ENCODE data around the gene KLK11. TPM values are rescaled to one million over a fixed set of nuclear protein-coding genes. Genes with fewer than 3 reads are reported as not detected.

The KLK11 gene, protein sequence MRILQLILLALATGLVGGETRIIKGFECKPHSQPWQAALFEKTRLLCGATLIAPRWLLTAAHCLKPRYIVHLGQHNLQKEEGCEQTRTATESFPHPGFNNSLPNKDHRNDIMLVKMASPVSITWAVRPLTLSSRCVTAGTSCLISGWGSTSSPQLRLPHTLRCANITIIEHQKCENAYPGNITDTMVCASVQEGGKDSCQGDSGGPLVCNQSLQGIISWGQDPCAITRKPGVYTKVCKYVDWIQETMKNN
- not detected in 2 replicates for total RNA-seq

DNA sequence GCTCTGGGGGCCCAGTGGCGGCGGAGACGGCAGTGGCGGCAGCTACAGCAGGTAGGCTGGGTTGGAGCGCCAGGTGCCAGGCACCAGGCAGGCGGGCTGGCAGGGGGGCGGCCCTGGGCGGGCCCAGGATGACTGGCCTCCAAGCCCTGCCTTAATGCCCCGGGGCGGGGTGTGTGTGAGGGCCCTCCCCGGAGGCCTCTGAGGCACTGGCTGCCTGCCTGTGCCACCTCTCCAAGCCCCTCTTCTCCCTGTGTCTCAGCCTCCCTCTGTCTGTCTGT lies at the start of gene KLK11:
Gene KLK11, minus strand, starts transcription at position 63 of the 278 bp plus-strand sequence. CDS start 985 bp downstream, outside the sequence.
- no peak for DNase-seq (ENCODE audit: low read depth, low spot score)

- no peak for DNase-seq (ENCODE audit: low read depth, low spot score)
These were observed 49.6 kb upstream of the KLK11 start for GRCh38 chr19:51075998-51076397.

- DNase-seq (ENCODE audit: low read depth, low spot score), result no peak
These were observed 44.6 kb upstream of the KLK11 start for GRCh38 chr19:51071095-51071405.

DNA sequence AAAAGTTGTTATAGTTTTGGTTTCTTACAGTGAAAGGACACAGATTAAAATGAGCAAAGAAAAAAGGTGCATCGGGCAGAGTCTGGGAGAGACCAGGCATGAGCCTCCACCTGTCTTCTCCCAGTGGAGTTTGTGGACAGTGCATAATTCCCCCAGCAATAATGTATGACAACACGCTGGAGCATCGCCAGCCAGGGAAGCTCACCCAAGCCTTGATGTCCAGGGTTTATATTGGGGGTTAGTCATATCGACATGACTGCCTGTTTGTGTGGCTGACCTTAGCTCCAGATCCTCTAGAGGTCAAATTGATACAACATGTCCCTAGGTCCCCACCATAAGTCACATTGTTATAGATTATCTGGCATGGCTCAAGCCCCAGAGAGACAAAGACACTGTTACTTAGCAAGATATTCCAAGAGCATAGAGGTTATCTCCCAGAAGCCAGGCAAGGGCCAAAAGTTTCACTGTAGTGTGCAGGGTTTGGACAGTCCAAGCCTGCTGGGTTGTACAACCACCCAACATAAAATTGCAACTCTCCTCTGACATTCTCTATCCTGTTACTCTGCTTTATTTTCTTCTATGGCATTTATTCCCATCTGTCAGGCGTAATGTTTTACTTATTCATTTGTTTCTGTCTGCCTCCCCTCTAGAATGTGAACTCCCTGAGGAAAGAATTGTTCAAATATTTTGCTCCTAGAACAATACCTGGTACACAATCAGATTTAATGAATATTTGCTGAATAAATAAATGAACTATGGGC lies 44.1 kb upstream of the KLK11 start:
- no peak for DNase-seq (ENCODE audit: low read depth, low spot score)

GRCh38 chr19:51066393-51067186 lies 40.2 kb upstream of the KLK11 start:
- no peak for DNase-seq (ENCODE audit: low read depth, low spot score)

DNA sequence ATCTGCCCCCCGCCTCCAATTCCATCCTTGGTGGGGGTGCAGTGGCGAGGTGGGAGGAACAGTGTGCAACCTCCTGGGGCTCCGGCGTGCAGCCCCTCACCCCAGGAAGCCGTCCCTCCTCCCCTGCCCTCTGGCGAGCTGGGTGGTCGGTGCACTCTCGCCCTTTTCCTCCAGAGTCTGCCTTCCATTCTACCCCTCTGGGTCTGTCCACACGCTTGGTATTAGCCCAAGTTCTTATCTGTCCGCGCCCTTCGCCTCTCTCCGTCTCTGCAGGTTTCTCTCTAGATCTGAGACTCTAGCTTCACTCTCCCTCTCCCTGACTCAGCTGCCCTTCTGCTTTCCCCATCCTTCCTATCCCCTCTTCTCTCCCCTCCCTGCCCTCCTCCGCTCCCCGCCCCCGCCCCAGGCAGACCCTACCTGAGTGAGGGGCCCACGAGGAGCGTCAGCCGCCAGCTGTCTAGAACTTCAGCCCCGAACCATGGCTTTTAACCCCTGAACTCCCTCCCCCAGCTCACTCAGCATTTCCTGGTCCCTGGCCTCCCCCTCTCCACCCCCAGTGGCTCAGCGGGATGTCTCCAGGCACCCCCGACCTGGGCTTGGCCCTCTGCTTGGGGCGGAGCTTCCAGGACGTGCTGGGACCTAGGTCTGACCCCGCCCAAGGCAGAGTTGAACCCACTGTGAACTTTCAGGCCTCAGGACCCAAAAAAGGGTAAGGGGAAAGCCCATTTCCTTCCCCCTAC lies 39.0 kb upstream of the KLK11 start:
- no peak for DNase-seq (ENCODE audit: low read depth, low spot score)

DNA sequence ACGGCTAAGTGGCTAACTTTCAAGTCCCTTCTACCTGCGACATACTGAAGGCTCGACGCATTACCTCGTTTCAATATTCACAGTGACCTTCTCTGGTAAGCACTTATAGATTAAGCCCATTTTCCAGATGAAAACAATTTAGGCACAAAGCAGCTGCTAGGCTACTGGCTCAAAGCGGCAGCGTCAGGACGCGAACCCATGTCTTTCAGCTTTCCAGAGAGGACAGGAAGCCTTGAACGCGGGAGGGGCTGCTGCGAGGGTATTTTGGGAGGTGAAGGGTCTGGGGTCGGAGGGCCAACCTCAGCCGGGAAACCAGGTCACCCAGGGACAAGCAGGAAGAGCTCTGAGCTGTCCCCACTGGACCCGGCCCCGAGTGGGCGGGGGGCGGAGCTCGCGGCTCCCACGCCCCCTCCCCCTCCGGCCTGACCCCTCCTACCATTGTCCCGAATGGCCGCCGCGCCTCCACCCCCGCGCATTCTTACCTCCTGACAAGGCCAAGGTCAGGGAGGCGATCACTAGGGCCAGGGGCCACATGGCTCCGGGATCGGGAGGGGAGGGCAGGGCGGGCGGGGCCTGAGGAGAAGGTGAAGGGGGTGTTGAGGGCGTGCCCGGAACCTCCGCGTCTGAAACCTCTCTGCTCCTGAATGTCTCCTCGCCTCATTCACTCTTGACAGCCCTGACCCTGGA lies 38.3 kb upstream of the KLK11 start, which contains the start of gene KLK13:
Gene KLK13, minus strand, starts transcription at position 559 of the 687 bp plus-strand sequence. Its CDS starts 25 bp downstream, at position 534.
- DNase-seq (ENCODE audit: low read depth, low spot score), result no peak

DNA sequence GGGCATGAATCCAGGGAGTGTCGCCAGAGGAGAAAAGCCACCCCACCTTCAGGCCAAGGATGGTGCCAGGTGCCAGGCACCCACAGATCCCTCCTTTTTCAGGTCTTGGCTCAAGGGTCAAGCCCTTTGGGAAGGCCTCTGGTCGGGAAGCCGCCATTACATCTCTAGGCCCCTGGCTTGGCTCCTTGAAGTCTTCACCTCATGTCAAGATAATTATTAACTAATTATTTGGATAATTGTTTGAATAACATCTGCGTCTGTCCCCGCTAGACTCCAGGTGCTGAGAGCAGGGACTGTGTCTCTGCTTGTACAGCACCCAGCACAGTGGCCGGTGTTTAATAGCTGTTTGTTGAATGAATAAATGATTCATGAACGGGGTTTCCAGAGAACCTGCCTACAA lies 37.2 kb upstream of the KLK11 start:
- no peak for DNase-seq (ENCODE audit: low read depth, low spot score)

DNA sequence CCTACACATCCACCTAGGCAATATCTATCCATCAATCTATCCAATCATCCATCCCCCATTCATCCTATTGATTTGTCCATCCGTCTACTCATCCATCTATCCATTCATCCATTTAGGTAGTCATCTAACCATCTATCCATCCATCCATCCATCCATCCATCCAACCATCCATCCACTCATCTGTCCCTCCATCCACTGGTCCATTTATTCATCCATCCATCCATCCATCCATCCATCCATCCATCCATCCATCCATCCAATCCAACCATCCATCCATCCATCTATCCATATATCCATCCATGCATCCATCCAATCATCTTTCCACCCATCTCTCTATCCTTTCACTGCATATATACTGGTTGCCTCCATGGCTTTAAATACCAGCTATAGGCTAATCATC lies 34.6 kb upstream of the KLK11 start:
- DNase-seq (ENCODE audit: low read depth, low spot score), result no peak

DNA sequence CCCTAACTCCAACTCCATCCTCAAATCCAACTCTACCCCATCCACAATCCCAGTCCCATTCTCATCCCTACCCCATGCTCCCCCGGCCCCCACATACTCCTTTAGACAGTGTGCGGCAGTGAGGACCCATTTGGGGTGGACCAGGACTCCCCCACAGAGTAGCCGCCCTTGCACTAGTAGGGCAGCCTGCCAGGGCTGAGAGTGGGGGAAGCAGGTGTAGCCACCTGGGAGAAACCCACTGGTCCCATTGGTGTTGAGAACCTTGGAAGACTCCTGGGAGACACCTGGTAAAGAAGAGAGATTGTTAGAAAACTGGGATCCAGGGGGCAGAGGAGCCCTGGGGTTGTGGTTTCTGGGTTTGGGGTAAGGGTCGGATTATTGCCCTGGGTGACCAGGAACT lies 33.9 kb upstream of the KLK11 start:
- no peak for DNase-seq (ENCODE audit: low read depth, low spot score)

- DNase-seq (ENCODE audit: low read depth, low spot score), result no peak
These were observed 33.3 kb upstream of the KLK11 start for GRCh38 chr19:51059715-51060114.

GRCh38 chr19:51055866-51056265 lies 29.4 kb upstream of the KLK11 start:
- no peak for DNase-seq (ENCODE audit: low read depth, low spot score)

GRCh38 chr19:51047031-51047335 lies 20.6 kb upstream of the KLK11 start:
- no peak for DNase-seq (ENCODE audit: low read depth, low spot score)

- DNase-seq (ENCODE audit: low read depth, low spot score), result no peak
These were observed 17.9 kb upstream of the KLK11 start for GRCh38 chr19:51044327-51044726.

DNA sequence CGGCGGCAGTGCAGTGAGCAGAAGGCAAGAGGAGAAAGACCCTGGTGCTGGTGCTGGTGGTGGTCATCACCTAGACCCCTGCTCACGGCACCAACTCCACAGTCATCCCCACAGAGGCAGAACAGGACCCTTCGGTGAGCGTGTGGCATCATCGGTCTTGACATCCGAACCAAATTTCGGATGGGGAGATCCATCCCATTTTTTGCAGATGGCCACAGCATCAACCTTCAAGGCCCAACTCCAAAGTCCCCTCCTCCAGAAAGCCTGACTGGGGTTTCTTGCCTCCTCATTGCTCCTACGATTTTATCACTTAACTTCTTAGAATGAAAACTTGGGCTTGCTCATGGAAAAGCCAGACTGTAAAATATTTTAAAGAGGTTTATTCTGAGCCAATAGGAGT lies 17.1 kb upstream of the KLK11 start:
- no peak for DNase-seq (ENCODE audit: low read depth, low spot score)

DNA sequence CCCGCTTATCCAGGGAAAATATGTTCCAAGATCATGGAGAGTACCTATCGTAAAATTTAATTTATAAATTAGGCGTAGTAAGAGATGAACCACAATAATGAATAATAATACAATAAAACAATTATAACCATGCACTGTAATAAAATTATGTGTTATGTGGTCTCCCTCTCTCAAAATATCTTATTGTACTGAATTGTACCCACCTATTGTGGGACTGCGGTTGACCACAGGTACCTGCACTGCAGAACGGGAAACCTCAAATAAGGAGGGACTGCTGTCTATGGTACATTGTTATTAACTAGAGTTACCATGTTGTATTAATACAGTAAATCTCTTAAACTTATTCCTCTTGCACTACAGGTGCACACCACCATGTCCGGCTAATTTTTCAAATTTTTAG lies 13.7 kb upstream of the KLK11 start:
- no peak for DNase-seq (ENCODE audit: low read depth, low spot score)

GRCh38 chr19:51036519-51036918 lies 10.1 kb upstream of the KLK11 start:
- no peak for DNase-seq (ENCODE audit: low read depth, low spot score)

DNA sequence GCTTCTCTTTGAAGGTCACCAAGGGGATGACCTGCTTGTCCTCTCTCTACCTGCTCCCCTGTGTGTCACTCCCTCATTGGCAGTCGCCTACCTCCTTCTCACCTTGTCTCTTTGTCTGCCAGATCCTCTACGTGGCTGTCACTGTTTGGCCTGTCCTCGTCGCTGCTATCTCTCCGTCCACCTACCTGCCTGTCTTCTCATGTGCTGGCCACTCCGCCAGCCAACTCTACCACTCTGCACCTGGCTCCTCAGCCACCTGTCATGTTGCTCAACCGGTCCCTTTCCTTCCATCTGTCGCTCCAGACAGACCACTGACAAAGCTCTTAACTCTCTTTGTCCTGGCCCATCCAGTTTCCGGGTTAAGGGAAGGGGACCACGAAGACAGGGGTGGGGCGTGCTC lies 8.3 kb upstream of the KLK11 start, which contains the start of gene KLK12:
Gene KLK12, minus strand, starts transcription at position 299 of the 400 bp plus-strand sequence. CDS start 381 bp downstream, outside the sequence.
- no peak for DNase-seq (ENCODE audit: low read depth, low spot score)

GRCh38 chr19:51031880-51032225 lies 5.4 kb upstream of the KLK11 start:
- no peak for DNase-seq (ENCODE audit: low read depth, low spot score)

DNA sequence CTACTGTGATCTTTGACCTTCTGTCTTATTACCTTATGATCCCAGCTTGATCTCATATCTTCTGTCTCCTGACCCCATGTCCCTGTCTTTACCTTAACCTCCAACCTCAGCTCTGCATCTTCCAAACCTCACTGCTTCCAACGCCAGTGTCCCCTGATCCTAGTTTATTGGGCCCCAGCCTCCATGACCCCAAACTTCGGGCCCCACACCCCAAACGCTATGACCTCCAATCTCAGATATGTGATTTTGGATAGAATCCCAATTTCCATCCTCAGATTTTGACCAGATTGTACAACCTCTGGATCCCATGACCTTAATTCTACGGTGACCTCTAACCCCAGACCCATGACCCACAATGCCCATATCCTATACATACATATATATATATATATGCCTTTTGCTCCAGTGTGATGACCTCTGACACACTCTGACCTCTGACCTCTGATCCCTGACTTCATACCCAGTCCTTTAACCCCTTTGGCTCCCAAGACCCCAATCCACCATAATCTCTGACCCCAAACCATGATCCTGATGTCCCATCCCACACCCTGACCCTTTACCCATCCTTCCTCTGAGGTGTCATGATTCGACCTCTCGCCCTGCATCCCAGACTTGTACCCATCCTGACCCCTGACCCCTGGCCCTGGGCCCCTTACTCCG lies 4.9 kb upstream of the KLK11 start:
- DNase-seq (ENCODE audit: low read depth, low spot score), result no peak

DNA sequence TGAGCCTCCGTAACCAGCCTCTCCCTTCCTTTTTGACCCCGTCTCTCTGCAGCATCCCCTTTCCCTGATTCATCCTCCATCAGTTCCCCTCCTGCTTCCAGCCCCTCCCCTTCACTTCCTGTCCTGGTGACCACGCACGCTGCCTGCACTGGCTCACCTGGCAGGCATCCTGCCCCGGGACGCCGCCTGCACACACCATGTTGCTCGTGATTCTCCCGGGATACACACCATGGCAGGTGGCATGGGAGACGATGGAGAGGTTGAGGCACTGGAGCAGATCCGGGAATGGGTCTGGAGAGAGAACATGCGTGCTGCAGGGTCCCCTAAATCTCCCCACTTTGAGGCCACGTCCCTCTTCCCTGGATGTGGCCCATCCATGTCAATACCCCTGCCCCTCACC lies 4.2 kb upstream of the KLK11 start:
- no peak for DNase-seq (ENCODE audit: low read depth, low spot score)
